Measurements from ENCODE around the gene CCL27. TPM values are rescaled to one million over a fixed set of nuclear protein-coding genes. Genes with fewer than 3 reads are reported as not detected.

The CCL27 gene
- total and polyA plus RNA-seq, 4 experiments from 2014 or later: 0.59 TPM; not detected in 3

DNA sequence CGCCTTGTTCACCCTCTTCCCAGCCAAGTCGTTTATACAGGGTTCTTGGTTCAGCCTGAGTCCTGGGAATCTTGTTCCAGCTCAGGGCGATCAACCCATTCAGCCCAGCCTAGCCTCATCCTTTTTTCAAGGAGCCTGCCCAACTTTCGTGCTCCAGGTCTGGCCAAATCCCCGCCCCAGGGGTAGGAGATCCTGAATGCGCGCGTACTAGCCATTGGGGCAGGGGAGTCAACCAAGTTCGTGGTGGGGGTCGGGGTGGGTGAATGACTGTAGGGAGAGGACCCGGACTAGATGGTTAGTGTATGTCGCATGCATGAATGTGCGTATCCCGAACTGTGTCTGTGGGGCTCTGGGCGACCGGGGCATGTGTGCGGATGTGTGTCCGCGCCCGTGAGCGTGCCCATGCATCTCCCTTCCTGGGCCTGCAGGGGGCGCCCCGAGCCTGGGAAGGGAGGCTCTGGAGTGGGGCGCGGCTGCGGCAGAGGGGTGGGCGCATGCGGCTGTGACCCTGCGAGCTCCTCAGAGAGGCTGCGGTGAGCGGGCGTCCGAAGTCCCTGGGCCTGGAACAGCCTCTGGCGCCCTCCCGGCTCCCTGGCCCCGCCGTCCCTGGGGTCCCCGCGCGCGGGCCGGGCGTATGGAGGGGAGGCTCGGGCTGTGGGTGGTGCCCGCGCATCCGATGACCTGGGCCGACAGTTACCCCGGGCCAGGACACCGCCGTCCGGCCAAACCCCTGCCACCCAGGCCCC is 38.7 kb upstream of the CCL27 start:
- DNase-seq: peak; percentile 70 to 77 (median 71)
- H3K27me3 ChIP-seq (ENCODE audit: insufficient read depth, low read length): no peaks in the 10 kb centered on the region
- ChIA-PET CTCF (ENCODE audit: partially characterized antibody) (interaction anchor here (0.6 to 6.0 kb wide), 21 partner anchors 8 to 261 kb away, joined by 3 to 90 read pairs (median 5); partner anchors contain the start of genes ARID3C, CCL21, CCL27 and DCTN3), POLR2A (ENCODE audit: partially characterized antibody) (interaction anchor here (1.0 to 1.8 kb wide), 5 partner anchors 36 to 81 kb away, joined by 3 to 6 read pairs (median 4); partner anchors contain the start of genes DCTN3, GALT and SIGMAR1)
- H3K4me3 ChIP-seq (ENCODE audit: low read length in 2 of 2): peak overlapping the region; percentile 54 to 93
- Mint-ChIP-seq H3K27ac (no peak overlapping the region), H3K4me3 (peak overlapping the region; percentile 40 to 88 (median 66)), H3K36me3 (no peaks in the 10 kb centered on the region), H3K4me1 (peaks cover 1 to 9% (median 6%) of the 10 kb centered on the region in 4 donors), H3K27me3 (no peaks in the 10 kb centered on the region), H3K9me3 (no peaks in the 10 kb centered on the region)
- intact Hi-C loops (cut with micrococcal nuclease): loop anchor here (1.0 to 5.0 kb wide), 3 partner anchors 55 to 396 kb away; partner anchors contain the start of genes GALT and PIGO
- no peaks in the 10 kb centered on the region for H3K9me3 ChIP-seq (ENCODE audit: control insufficient read depth in 1 of 2, low read length in 2 of 2)
- no peaks in the 10 kb centered on the region for H3K36me3 ChIP-seq (ENCODE audit: insufficient read depth, low read length)
- peaks cover 7% of the 10 kb centered on the region for H3K4me1 ChIP-seq (ENCODE audit: insufficient read depth, low read length)
- no peak overlapping the region for H3K27ac ChIP-seq (ENCODE audit: low read depth, low read length)

GRCh38 chr9:34694811-34695210 is 32.4 kb upstream of the CCL27 start:
- ChIA-PET POLR2A (ENCODE audit: partially characterized antibody) (no interaction called here), CTCF (ENCODE audit: partially characterized antibody) (interaction anchor here (0.7 kb wide), 1 partner anchor 9 kb away, joined by 3 read pairs; no protein-coding TSS in a partner anchor)
- no peak overlapping the region for H3K4me3 Mint-ChIP-seq
- intact Hi-C loops (cut with micrococcal nuclease): no loop called here
- H3K36me3 Mint-ChIP-seq: no peaks in the 10 kb centered on the region
- Histone ChIP-seq H3K9me3 (ENCODE audit: control insufficient read depth in 1 of 2, low read length in 2 of 2) (no peaks in the 10 kb centered on the region), H3K4me1 (ENCODE audit: insufficient read depth, low read length) (no peaks in the 10 kb centered on the region), H3K36me3 (ENCODE audit: insufficient read depth, low read length) (no peaks in the 10 kb centered on the region), H3K27me3 (ENCODE audit: insufficient read depth, low read length) (no peaks in the 10 kb centered on the region), H3K4me3 (ENCODE audit: low read length in 2 of 2) (no peak overlapping the region), H3K27ac (ENCODE audit: low read depth, low read length) (no peak overlapping the region)
- no peaks in the 10 kb centered on the region for H3K9me3 Mint-ChIP-seq
- DNase-seq: no peak
- no peaks in the 10 kb centered on the region for H3K27me3 Mint-ChIP-seq
- no peak overlapping the region for H3K27ac Mint-ChIP-seq
- no peaks in the 10 kb centered on the region for H3K4me1 Mint-ChIP-seq

DNA sequence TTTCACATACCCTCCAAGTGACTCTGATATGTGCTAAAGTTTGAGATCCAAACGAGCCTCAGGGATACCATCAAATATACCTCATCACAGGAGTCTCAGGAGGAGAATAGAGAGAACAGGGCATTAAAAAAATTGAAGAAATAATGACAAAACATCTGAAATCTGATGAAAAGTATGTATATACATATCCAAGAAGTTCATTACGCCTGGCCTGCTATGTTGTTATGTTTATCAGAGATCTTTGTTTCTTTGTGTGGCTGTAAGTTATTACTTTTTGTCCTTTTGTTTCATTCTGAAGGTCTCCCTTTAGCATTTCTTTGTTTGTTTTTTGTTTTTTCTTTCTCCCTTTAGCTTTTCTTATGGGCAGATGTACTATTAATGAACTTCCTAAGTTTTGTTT is 31.1 kb upstream of the CCL27 start:
- Mint-ChIP-seq H3K9me3 (no peaks in the 10 kb centered on the region), H3K4me1 (no peaks in the 10 kb centered on the region), H3K27me3 (no peaks in the 10 kb centered on the region), H3K27ac (peak overlapping the region in 1 of 7 donors; percentile 3), H3K4me3 (no peak overlapping the region), H3K36me3 (no peaks in the 10 kb centered on the region)
- DNase-seq: no peak
- no peaks in the 10 kb centered on the region for H3K9me3 ChIP-seq (ENCODE audit: control insufficient read depth in 1 of 2, low read length in 2 of 2)
- no peaks in the 10 kb centered on the region for H3K4me1 ChIP-seq (ENCODE audit: insufficient read depth, low read length)
- H3K27ac ChIP-seq (ENCODE audit: low read depth, low read length): no peak overlapping the region
- no peak overlapping the region for H3K4me3 ChIP-seq (ENCODE audit: low read length in 2 of 2)
- no peaks in the 10 kb centered on the region for H3K27me3 ChIP-seq (ENCODE audit: insufficient read depth, low read length)
- no peaks in the 10 kb centered on the region for H3K36me3 ChIP-seq (ENCODE audit: insufficient read depth, low read length)
- ChIA-PET CTCF (ENCODE audit: partially characterized antibody) (interaction anchor here (0.7 to 2.7 kb wide), 4 partner anchors 7 to 476 kb away, joined by 3 to 12 read pairs (median 6); no protein-coding TSS in a partner anchor), POLR2A (ENCODE audit: partially characterized antibody) (no interaction called here)
- intact Hi-C loops (cut with micrococcal nuclease): no loop called here

DNA sequence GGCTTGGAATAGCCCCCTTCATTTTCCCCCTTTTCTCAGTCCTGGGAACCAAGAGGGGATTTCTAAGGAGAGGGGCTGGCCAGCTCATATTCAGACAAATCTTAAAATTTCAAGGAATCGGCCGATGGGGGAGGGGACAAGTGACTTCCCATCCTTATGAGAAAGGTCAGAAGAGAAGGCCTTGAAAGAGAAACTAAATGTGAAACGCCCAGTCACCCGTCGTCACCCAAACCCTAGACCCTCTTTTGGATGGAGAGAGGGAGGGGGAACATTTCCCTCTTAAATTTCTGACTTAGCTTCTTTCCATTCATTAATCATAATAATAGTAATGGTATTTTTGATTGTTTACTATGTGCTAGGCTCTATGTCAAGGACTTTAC is 29.5 kb upstream of the CCL27 start:
- peak overlapping the region in 1 of 7 donors; percentile 73 for H3K27ac Mint-ChIP-seq
- no peaks in the 10 kb centered on the region for H3K36me3 Mint-ChIP-seq
- CTCF ChIA-PET (ENCODE audit: partially characterized antibody): interaction anchor here (1.1 to 2.7 kb wide), 5 partner anchors 9 to 58 kb away, joined by 3 to 12 read pairs (median 5); no protein-coding TSS in a partner anchor
- H3K9me3 Mint-ChIP-seq: no peaks in the 10 kb centered on the region
- POLR2A ChIA-PET (ENCODE audit: partially characterized antibody): no interaction called here
- H3K27me3 Mint-ChIP-seq: no peaks in the 10 kb centered on the region
- no peaks in the 10 kb centered on the region for H3K4me1 Mint-ChIP-seq
- Histone ChIP-seq H3K36me3 (ENCODE audit: insufficient read depth, low read length) (no peaks in the 10 kb centered on the region), H3K9me3 (ENCODE audit: control insufficient read depth in 1 of 2, low read length in 2 of 2) (no peaks in the 10 kb centered on the region), H3K27me3 (ENCODE audit: insufficient read depth, low read length) (no peaks in the 10 kb centered on the region), H3K4me1 (ENCODE audit: insufficient read depth, low read length) (no peaks in the 10 kb centered on the region), H3K27ac (ENCODE audit: low read depth, low read length) (no peak overlapping the region), H3K4me3 (ENCODE audit: low read length in 2 of 2) (no peak overlapping the region)
- intact Hi-C loops (cut with micrococcal nuclease): no loop called here
- no peak for DNase-seq
- H3K4me3 Mint-ChIP-seq: no peak overlapping the region

- H3K4me3 Mint-ChIP-seq: no peak within 1 kb of the TSS
- no peak within 1 kb of the TSS for H3K27ac ChIP-seq (ENCODE audit: low read depth, low read length)
- no peaks in the 10 kb centered on the region for H3K27me3 Mint-ChIP-seq
- no peak within 1 kb of the TSS for H3K4me3 ChIP-seq (ENCODE audit: low read length in 2 of 2)
- no peak for DNase-seq
- POLR2A ChIA-PET (ENCODE audit: partially characterized antibody): no interaction called here
- no peaks in the 10 kb centered on the region for H3K9me3 ChIP-seq (ENCODE audit: control insufficient read depth in 1 of 2, low read length in 2 of 2)
- no peaks in the 10 kb centered on the region for H3K36me3 Mint-ChIP-seq
- no peaks in the 10 kb centered on the region for H3K9me3 Mint-ChIP-seq
- no peaks in the 10 kb centered on the region for H3K4me1 Mint-ChIP-seq
- H3K27ac Mint-ChIP-seq: peak within 1 kb of the TSS in 1 of 7 donors; percentile 73
- no peaks in the 10 kb centered on the region for H3K36me3 ChIP-seq (ENCODE audit: insufficient read depth, low read length)
- intact Hi-C loops (cut with micrococcal nuclease): no loop called here
- H3K27me3 ChIP-seq (ENCODE audit: insufficient read depth, low read length): no peaks in the 10 kb centered on the region
- CTCF ChIA-PET (ENCODE audit: partially characterized antibody): interaction anchor here (1.1 to 2.7 kb wide), 5 partner anchors 10 to 26 kb away, joined by 3 to 12 read pairs (median 5); no protein-coding TSS in a partner anchor
- no peaks in the 10 kb centered on the region for H3K4me1 ChIP-seq (ENCODE audit: insufficient read depth, low read length)
These were observed 28.8 kb upstream of the CCL27 start, which contains the start of gene CCL19 for GRCh38 chr9:34690983-34691935. Gene CCL19, minus strand, starts transcription at chr9:34691276. Its CDS starts 137 bp downstream, at chr9:34691139.

DNA sequence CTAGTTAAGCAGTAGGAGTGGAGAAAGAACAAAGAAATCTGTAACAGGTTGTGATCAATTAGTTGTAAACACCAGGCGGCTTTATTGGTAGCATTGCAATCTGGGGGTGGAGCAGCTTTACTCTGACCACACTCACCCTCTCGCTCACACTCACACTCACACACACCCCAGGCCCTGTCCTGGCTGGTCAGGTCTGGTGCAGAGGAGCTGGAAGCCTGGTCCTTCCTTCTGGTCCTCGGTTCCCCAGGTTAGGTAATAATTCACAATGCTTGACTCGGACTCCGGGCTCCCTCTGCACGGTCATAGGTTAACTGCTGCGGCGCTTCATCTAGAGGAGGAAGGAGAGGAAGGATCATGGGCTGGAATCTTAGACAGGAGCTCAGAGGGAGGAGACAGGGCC is 27.1 kb upstream of the CCL27 start:
- H3K27ac Mint-ChIP-seq: peak overlapping the region in 3 of 7 donors; percentile 6 to 46 (median 44)
- Histone ChIP-seq H3K4me3 (ENCODE audit: low read length in 2 of 2) (no peak overlapping the region), H3K27me3 (ENCODE audit: insufficient read depth, low read length) (no peaks in the 10 kb centered on the region), H3K9me3 (ENCODE audit: control insufficient read depth in 1 of 2, low read length in 2 of 2) (no peaks in the 10 kb centered on the region), H3K36me3 (ENCODE audit: insufficient read depth, low read length) (no peaks in the 10 kb centered on the region), H3K4me1 (ENCODE audit: insufficient read depth, low read length) (no peaks in the 10 kb centered on the region), H3K27ac (ENCODE audit: low read depth, low read length) (no peak overlapping the region)
- DNase-seq: no peak
- no peak overlapping the region for H3K4me3 Mint-ChIP-seq
- H3K27me3 Mint-ChIP-seq: no peaks in the 10 kb centered on the region
- H3K4me1 Mint-ChIP-seq: no peaks in the 10 kb centered on the region
- intact Hi-C loops (cut with micrococcal nuclease): no loop called here
- ChIA-PET CTCF (ENCODE audit: partially characterized antibody) (interaction anchor here (0.7 to 1.9 kb wide), 3 partner anchors 11 to 14 kb away, joined by 3 to 5 read pairs (median 4); no protein-coding TSS in a partner anchor), POLR2A (ENCODE audit: partially characterized antibody) (no interaction called here)
- no peaks in the 10 kb centered on the region for H3K9me3 Mint-ChIP-seq
- peaks cover 0 to 4% of the 10 kb centered on the region in 2 donors for H3K36me3 Mint-ChIP-seq

Measured in CD4-positive, alpha-beta memory T cell (primary cell).